AG04449 (cell line): ENCODE data around the gene GPLD1.

Experiments used
- CTCF ChIA-PET: fragments of 350-600 bp; formaldehyde crosslinking; extraction: SDS; loops from one replicate; lab custom pipeline; 2021; ENCODE audit warnings: antibody characterized with exemption; lab: Yijun Ruan, JAX
- POLR2A ChIA-PET: fragments of 400-600, 350-600 bp; formaldehyde crosslinking; extraction: SDS; loops from one replicate; lab custom pipeline; 2020; ENCODE audit warnings: antibody characterized with exemption, inconsistent platforms; lab: Yijun Ruan, JAX
- DNase-seq: peaks from one replicate; pipeline ENCODE4 v3.0.0-alpha.2; 2010; ENCODE audit warnings: low read depth, low spot score
- H3K4me3 ChIP-seq: 2 replicates; pipeline ENCODE4 v1.5.1; 2011; ENCODE audit warnings: low read depth, mild to moderate bottlenecking, control low read depth, low read length
- CTCF ChIP-seq: IDR thresholded peaks from one replicate; pipeline ENCODE4 v1.5.1; 2011; ENCODE audit warnings: mild to moderate bottlenecking, moderate library complexity, low read length, control low read depth, inconsistent platforms; ENCODE audit not compliant: insufficient read depth; ENCODE audit errors: missing control alignments

The GPLD1 gene

GRCh38 chr6:24458134-24458533, 31.2 kb downstream of the GPLD1 start:
- ChIA-PET CTCF (interaction anchor here (1.6 kb wide), 1 partner anchor 26 kb away, joined by 3 read pairs; no protein-coding TSS in a partner anchor), POLR2A (interaction anchor here (0.6 kb wide), 1 partner anchor 14 kb away, joined by 3 read pairs; no protein-coding TSS in a partner anchor)
- no peak for TF ChIP-seq CTCF
- no peak overlapping the region for H3K4me3 ChIP-seq
- no peak for DNase-seq

- TF ChIP-seq CTCF, result no peak
- POLR2A ChIA-PET, result no interaction called here
- CTCF ChIA-PET, result interaction anchor here (1.0 kb wide), 1 partner anchor 34 kb away, joined by 3 read pairs; no protein-coding TSS in a partner anchor
- no peak overlapping the region for H3K4me3 ChIP-seq
- no peak for DNase-seq
These were observed 34.3 kb downstream of the GPLD1 start for GRCh38 chr6:24455061-24455460.

- no peak for TF ChIP-seq CTCF
- H3K4me3 ChIP-seq, result no peak overlapping the region
- CTCF ChIA-PET, result no interaction called here
- POLR2A ChIA-PET, result no interaction called here
- no peak for DNase-seq
These were observed 34.9 kb downstream of the GPLD1 start for GRCh38 chr6:24454452-24454851.

GRCh38 chr6:24453921-24454320, 35.5 kb downstream of the GPLD1 start:
- no peak for DNase-seq
- H3K4me3 ChIP-seq, result no peak overlapping the region
- ChIA-PET POLR2A (no interaction called here), CTCF (no interaction called here)
- TF ChIP-seq CTCF, result no peak

- no peak for TF ChIP-seq CTCF
- no peak overlapping the region for H3K4me3 ChIP-seq
- ChIA-PET CTCF (no interaction called here), POLR2A (no interaction called here)
- DNase-seq, result no peak
These were observed 37.6 kb downstream of the GPLD1 start for GRCh38 chr6:24451581-24452388.

GRCh38 chr6:24448828-24449525, 40.4 kb downstream of the GPLD1 start:
- DNase-seq, result no peak
- POLR2A ChIA-PET, result no interaction called here
- no peak for TF ChIP-seq CTCF
- CTCF ChIA-PET, result no interaction called here
- no peak overlapping the region for H3K4me3 ChIP-seq
